ENCODE measurements around the gene NRROS. TPM values are rescaled to one million over a fixed set of nuclear protein-coding genes. Genes with fewer than 3 reads are reported as not detected.

The NRROS gene
- total and polyA plus RNA-seq, 10 of the 15 experiments (the other 5 are each of a cell fraction or from before 2014, with no cell fraction given) = 0.35 to 42.2 (median 12.6) TPM

DNA sequence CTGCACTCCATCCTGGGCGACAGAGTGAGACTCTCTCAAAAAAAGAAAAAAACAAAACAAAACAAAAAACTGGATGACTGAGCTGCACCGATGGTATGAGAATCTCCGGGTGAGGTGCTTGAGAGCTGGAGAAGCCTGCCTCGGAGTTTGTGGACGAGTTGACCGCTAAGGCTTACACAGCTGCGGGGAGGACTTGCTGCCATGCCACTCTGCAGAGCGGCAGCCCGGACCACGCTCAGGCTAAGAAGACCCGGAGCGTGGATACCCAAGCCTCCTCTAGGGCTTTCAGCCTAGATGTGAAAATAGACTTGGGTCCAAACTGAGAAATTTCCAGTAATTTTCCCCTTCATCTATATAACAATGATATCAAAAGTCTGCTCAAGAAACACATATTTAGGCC is 16.0 kb downstream of the NRROS start (continued):
- TF ChIP-seq, protein P1, sequence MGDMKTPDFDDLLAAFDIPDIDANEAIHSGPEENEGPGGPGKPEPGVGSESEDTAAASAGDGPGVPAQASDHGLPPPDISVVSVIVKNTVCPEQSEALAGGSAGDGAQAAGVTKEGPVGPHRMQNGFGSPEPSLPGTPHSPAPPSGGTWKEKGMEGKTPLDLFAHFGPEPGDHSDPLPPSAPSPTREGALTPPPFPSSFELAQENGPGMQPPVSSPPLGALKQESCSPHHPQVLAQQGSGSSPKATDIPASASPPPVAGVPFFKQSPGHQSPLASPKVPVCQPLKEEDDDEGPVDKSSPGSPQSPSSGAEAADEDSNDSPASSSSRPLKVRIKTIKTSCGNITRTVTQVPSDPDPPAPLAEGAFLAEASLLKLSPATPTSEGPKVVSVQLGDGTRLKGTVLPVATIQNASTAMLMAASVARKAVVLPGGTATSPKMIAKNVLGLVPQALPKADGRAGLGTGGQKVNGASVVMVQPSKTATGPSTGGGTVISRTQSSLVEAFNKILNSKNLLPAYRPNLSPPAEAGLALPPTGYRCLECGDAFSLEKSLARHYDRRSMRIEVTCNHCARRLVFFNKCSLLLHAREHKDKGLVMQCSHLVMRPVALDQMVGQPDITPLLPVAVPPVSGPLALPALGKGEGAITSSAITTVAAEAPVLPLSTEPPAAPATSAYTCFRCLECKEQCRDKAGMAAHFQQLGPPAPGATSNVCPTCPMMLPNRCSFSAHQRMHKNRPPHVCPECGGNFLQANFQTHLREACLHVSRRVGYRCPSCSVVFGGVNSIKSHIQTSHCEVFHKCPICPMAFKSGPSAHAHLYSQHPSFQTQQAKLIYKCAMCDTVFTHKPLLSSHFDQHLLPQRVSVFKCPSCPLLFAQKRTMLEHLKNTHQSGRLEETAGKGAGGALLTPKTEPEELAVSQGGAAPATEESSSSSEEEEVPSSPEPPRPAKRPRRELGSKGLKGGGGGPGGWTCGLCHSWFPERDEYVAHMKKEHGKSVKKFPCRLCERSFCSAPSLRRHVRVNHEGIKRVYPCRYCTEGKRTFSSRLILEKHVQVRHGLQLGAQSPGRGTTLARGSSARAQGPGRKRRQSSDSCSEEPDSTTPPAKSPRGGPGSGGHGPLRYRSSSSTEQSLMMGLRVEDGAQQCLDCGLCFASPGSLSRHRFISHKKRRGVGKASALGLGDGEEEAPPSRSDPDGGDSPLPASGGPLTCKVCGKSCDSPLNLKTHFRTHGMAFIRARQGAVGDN (IDR thresholded peaks at IDR 0.05) = no peak
- TF ChIP-seq USF1 (IDR thresholded peaks at IDR 0.05; ENCODE audit: borderline replicate concordance, extremely low read length, insufficient read depth, low read depth, low read length) (no peak), IKZF1 (conservative IDR thresholded peaks at IDR 0.05) (no peak), TCF7 (IDR thresholded peaks at IDR 0.05; ENCODE audit: borderline replicate concordance) (no peak), CHD4 (IDR thresholded peaks at IDR 0.05) (no peak), POLR2AphosphoS2 (IDR thresholded peaks at IDR 0.05; ENCODE audit: low read depth, low read length) (no peak), HSF1 (IDR thresholded peaks at IDR 0.05; ENCODE audit: low read depth, low read length) (no peak), SKIL (IDR thresholded peaks at IDR 0.05; ENCODE audit: low read depth, poor library complexity, severe bottlenecking) (no peak), YBX1 (IDR thresholded peaks at IDR 0.05) (no peak)
- TF ChIP-seq, protein P2, sequence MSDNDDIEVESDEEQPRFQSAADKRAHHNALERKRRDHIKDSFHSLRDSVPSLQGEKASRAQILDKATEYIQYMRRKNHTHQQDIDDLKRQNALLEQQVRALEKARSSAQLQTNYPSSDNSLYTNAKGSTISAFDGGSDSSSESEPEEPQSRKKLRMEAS (IDR thresholded peaks at IDR 0.05; ENCODE audit: low read depth, low read length) = no peak
- TF ChIP-seq, protein P3, sequence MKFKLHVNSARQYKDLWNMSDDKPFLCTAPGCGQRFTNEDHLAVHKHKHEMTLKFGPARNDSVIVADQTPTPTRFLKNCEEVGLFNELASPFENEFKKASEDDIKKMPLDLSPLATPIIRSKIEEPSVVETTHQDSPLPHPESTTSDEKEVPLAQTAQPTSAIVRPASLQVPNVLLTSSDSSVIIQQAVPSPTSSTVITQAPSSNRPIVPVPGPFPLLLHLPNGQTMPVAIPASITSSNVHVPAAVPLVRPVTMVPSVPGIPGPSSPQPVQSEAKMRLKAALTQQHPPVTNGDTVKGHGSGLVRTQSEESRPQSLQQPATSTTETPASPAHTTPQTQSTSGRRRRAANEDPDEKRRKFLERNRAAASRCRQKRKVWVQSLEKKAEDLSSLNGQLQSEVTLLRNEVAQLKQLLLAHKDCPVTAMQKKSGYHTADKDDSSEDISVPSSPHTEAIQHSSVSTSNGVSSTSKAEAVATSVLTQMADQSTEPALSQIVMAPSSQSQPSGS (IDR thresholded peaks at IDR 0.05; ENCODE audit: low read length) = no peak

Data from GM12878 (cell line).